ENCODE data around the gene FBL. TPM values are rescaled to one million over a fixed set of nuclear protein-coding genes. Genes with fewer than 3 reads are reported as not detected.
"Not testable (repeated sequence)": the region's sequence is repeated elsewhere in the genome, so short reads cannot be mapped to it uniquely, and the experiment has no call there.

FBL gene
- polyA plus RNA-seq, 4 donors, result 285 to 358 (median 326) TPM

DNA sequence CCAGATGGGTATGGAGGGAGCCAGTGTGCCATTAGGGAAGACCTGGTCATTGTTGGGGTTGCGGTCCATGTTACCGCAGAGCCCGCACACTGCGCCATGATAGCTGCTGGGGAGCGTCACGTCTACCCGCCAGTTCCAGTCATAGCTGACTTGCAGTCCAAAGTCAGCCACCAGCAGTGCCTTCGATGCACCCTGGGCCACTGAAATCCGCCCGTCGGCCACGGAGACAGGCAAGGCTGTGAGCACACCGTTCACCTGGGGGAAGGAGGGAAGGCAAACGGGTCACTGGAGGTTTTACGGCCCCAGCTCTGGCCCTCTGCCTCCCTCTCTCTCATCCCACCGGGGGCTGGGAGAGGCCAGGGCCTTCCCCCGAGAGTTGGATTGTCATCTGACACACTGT is 31.8 kb upstream of the FBL start:
- not testable (repeated sequence) for DNase-seq (ENCODE audit: low read depth in 4 of 4, low spot score in 3 of 4)

DNA sequence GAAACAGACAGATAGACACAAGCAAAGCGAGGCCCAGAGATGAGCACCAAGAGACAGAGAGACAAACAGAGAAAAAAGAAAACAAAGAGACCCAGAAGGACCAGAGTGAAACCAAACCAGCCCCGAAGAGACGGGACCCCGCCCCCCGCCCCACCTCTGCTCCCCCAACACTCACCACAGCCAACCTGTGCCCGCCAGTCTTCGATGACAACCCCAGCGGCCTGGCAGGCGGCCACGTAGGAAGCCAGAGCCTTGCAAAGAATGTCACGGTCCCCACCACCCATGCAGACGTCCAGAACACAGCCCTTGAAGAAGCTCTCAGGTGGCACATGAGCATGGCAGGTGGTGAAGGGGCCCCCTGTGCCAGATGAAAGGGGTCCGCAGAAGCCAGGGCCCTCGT is 31.3 kb upstream of the FBL start:
- DNase-seq (ENCODE audit: low read depth in 4 of 4, low spot score in 3 of 4), result not testable (repeated sequence)

DNA sequence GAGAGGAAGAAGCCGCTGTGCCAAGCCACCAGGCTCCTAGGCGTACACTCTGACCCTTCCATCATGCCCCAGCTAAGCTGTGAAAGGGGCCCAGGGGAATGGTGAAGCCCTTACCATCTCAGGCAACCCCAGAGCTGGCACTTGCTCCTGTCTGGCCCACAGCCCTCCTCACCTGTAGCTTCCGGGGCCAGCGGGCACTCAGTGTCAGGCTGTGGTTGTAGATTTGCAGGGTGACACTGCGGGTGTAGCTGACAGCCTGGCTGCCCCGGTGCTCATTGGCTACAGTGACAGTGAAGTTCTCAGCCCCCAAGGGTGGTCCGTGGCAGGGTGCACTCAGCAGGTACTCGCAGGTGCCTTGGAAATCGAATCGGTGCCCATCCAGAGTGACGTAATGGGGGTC is 30.3 kb upstream of the FBL start:
- DNase-seq (ENCODE audit: low read depth in 4 of 4, low spot score in 3 of 4), result not testable (repeated sequence)

DNA sequence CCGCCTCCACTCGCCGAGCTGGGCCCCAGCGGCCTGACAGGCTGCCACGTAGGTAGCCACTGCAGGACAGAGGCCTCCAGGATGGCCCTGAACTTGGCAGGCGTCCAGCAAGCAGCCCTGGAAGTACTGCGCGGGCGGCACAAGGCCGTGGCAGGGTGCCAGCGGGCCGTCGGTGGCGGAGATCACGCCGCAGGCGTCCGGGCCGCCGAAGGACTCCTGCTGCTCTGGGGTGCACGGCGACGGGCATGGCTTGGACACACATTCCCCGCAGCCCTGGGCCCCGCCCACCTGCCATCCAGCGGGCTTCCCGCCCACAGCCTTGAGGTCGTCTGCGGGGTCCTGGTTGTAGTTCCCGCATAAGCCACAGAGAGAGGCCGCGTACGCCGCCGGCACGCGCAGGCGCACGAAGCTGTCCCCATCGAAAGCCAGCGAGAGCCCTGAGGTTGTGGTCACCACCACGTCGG is 29.3 kb upstream of the FBL start:
- not testable (repeated sequence) for DNase-seq (ENCODE audit: low read depth in 4 of 4, low spot score in 3 of 4)

DNA sequence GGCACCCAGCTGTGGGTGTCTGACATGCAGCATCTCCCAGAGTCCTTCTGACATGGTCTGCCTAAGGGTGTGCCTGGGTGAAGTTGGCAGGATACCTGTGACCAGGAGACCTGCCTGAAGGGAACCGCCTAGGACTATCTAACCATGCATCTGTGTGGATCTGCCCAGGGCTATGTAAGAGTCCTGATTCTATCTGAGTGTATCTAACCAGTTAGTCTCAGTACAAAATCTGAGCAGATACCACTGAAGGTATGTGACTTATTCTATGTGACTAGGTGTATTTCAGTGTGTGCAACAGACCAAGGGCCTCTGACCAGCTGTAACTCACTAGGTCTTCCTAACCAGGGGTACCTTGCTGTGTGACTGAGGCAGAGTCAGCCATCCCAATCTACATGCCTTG is 28.2 kb upstream of the FBL start:
- no peak for DNase-seq (ENCODE audit: low read depth in 4 of 4, low spot score in 3 of 4)

GRCh38 chr19:39873385-39873784 is 27.2 kb upstream of the FBL start:
- no peak for DNase-seq (ENCODE audit: low read depth in 4 of 4, low spot score in 3 of 4)

DNA sequence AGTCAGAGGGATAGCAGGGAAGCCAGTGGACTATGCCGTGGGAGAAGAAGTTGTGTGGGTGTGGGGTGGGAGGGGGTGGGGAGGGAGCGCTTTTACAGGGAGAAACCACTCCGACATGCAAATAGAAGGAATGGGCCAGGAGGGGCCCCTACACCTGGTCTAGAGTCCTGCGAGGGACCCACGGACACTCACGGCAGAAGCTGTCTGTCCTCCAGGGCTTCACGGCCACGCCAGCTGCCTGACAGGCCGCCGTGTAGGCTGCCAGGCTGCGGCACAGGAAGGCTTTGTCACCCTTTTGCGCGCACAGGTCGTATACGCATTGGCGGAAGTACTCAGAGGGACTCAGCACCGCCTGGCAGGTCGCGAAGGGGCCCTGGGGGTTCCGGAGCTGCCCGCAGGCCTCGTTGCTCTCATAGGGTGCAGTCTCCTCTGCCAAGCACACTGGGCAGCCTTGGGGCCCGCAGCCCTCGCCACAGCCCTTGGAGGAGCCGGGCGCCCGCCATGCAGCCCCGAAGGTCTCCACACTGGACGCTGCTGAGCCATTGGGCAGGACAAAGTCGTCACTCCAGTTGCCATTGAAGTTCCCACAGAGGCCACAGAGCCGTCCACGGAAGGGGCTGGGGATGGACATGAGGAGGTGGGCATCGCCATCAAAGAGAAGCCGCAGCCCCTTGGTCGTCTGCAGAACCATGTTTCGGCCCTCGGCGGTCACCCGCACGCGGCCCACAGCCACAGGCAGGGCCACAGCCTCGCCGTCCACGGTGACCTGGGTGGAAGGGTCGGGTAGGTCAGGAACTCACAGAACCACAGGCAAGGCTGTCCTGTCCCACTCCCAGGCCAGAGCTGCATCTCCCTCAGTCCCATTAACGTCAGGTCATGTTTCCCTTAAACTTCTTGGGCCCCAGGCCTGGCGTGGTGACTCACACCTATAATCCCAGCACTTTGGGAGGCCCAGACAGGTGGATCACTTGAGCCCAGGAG is 26.0 kb upstream of the FBL start:
- DNase-seq (ENCODE audit: low read depth in 4 of 4, low spot score in 3 of 4), result no peak

GRCh38 chr19:39871362-39871761 is 25.2 kb upstream of the FBL start:
- DNase-seq (ENCODE audit: low read depth in 4 of 4, low spot score in 3 of 4), result no peak

GRCh38 chr19:39870171-39870971 is 24.2 kb upstream of the FBL start:
- no peak for DNase-seq (ENCODE audit: low read depth in 4 of 4, low spot score in 3 of 4)

DNA sequence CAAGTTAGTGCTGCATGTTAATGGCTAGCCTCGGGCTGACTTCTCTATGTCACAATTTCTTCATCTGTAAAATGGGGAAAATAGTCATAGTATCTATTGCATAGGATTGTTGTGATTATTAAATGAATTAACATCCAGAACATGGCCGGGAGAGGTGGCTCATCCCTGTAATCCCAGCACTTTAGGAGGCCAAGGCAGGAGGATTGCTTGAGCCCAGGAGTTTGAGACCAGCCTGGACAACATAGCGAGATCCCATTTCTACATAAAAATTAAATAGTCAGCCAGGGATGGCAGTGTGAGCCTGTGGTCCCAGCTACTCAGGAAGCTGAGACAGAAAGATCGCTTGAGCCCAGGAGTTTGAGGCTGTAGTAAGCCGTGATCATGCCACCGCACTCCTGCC is 21.8 kb upstream of the FBL start:
- DNase-seq (ENCODE audit: low read depth in 4 of 4, low spot score in 3 of 4), result no peak

- no peak for DNase-seq (ENCODE audit: low read depth in 4 of 4, low spot score in 3 of 4)
Observed at GRCh38 chr19:39867133-39867532, 21.0 kb upstream of the FBL start.

- DNase-seq (ENCODE audit: low read depth in 4 of 4, low spot score in 3 of 4), result no peak
Observed at GRCh38 chr19:39865953-39866352, 19.8 kb upstream of the FBL start.

- DNase-seq (ENCODE audit: low read depth in 4 of 4, low spot score in 3 of 4), result no peak
Observed at GRCh38 chr19:39865186-39865585, 19.0 kb upstream of the FBL start.

DNA sequence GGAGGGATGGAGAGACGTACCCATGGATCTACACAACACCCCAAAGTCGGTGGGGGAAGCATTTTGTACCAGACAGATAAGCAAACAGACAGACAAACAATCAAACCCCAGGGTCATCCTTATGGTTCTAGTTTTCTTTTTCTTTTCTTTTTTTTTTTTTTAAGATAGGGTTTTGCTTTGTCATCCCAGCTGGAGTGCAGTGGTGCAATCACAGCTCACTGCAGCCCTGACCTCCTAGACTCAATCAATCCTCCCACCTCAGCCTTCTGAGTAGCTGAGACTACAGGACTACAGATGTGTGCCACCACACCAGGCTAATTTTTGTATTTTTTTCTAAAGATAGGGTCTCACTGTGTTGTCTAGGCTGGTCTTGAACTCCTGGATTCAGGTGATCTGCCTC is 17.9 kb upstream of the FBL start:
- DNase-seq (ENCODE audit: low read depth in 4 of 4, low spot score in 3 of 4), result no peak

DNA sequence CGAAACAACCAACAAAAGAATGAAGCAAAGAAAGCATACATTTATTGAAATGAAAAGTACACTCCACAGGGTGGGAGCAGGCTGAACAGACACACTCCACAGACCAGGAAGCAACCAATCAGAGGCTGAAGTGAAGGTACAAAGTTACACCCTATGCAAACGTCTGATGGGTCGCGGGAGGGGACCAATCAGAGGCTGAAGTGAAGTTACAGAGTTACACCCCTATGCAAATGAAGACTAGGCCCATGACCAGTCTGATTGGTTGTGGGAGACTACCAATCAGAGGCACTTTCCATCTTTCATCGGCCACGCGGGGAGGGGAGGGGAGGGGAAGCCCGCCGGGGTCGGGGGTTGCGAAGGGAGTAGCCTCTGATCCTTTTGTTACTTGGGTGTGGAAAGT is 12.4 kb upstream of the FBL start:
- no peak for DNase-seq (ENCODE audit: low read depth in 4 of 4, low spot score in 3 of 4)

DNA sequence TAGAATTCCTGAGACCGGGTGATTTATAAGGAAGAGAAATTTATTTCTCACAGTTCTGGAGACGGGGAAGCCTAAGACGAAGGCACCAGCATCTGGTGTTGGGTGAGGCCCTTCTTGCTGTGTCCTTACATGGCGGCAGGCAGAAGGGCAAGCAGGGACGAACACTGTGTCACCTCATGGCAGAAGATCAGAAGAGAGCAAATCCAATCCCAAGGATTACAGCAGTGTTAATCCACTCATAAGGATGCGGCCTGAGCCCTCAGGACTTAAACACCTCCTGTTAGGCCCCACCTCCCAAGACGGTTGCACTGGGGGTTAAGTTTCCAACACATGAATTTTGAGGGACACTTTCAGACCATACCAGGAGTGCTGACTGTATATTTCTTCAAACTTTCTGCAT is 6.7 kb upstream of the FBL start:
- DNase-seq (ENCODE audit: low read depth in 4 of 4, low spot score in 3 of 4), result no peak

DNA sequence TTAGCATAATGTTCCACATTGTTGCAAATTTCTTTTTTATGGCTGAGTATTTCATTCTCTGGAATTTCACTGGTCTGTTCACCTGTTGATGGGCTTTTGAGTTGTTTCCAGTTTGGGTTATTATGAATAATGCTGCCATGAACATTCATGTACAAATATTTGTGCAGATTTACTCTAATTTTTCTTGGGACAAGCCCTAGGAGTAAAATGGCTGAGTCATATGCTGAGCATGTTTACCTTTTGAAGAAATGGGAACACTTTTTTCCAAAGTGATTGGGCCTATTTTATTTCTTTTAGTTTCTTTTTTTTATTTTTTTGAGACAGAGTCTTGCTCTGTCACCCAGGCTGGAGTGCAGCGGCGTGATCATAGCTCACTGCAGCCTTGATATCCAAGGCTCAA is 4.7 kb upstream of the FBL start:
- no peak for DNase-seq (ENCODE audit: low read depth in 4 of 4, low spot score in 3 of 4)

DNA sequence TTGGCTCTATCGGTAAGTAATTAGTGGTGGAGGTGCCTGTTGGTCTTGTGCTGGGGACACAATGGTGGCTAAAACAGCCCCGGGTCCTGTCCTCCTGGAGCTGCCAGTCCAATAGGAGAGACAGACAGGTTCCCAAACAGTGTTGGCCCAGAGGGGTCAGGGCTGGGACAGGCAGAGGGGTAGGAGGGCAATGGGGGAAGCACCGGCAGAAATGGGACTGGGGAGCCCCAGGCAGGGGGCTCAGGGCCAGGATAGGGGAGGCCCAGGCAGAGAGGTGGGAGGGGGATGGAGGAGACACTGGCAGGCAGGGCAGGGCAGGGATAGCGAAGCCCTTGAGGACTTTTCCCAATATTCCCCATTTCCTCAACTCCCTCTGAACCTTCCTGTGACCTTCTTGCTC is 2.2 kb upstream of the FBL start:
- DNase-seq (ENCODE audit: low read depth in 4 of 4, low spot score in 3 of 4), result no peak

GRCh38 chr19:39847525-39847924 is 1.3 kb upstream of the FBL start:
- DNase-seq (ENCODE audit: low read depth in 4 of 4, low spot score in 3 of 4), result no peak

GRCh38 chr19:39846678-39847486 is 703 bp upstream of the FBL start:
- no peak for DNase-seq (ENCODE audit: low read depth in 4 of 4, low spot score in 3 of 4)

GRCh38 chr19:39845584-39845932 is 621 bp downstream of the FBL start:
- DNase-seq (ENCODE audit: low read depth in 4 of 4, low spot score in 3 of 4), result no peak
